ENCODE measurements around the gene GRID1. TPM values are rescaled to one million over a fixed set of nuclear protein-coding genes. Genes with fewer than 3 reads are reported as not detected.

Gene GRID1
- total RNA-seq, 1 experiment from 2014 or later, result 0.37 TPM

- H3K27me3 Mint-ChIP-seq (ENCODE audit: low read depth), result no peaks in the 10 kb centered on the region
Observed at GRCh38 chr10:86194684-86195083, 171.9 kb downstream of the GRID1 start.

More at GRCh38 chr10:86194684-86195083, 171.9 kb downstream of the GRID1 start:
- H3K27ac Mint-ChIP-seq, result no peak overlapping the region
- POLR2A ChIA-PET, result no interaction called here
- H3K9me3 Mint-ChIP-seq, result no peaks in the 10 kb centered on the region
- H3K4me1 Mint-ChIP-seq, result no peaks in the 10 kb centered on the region
- CTCF ChIA-PET, result no interaction called here
- DNase-seq (ENCODE audit: low spot score) (no peak), ATAC-seq (no peak)
- H3K36me3 Mint-ChIP-seq, result no peaks in the 10 kb centered on the region
- TF ChIP-seq ELF4 (CRISPR knock-in tag; IDR thresholded peaks at IDR 0.05; ENCODE audit: low read depth) (no peak), ZNF121 (CRISPR knock-in tag; IDR thresholded peaks at IDR 0.05) (no peak), CREM (CRISPR knock-in tag; IDR thresholded peaks at IDR 0.05) (no peak), KAT7 (CRISPR knock-in tag; IDR thresholded peaks at IDR 0.05; ENCODE audit: borderline replicate concordance) (no peak), TEAD1 (CRISPR knock-in tag; IDR thresholded peaks at IDR 0.05) (no peak), ATF1 (CRISPR knock-in tag; IDR thresholded peaks at IDR 0.05) (no peak), OVOL2 (CRISPR knock-in tag; IDR thresholded peaks at IDR 0.05; ENCODE audit: borderline replicate concordance) (no peak), ZNF416 (CRISPR knock-in tag; IDR thresholded peaks at IDR 0.05) (no peak), ZBTB21 (CRISPR knock-in tag; IDR thresholded peaks at IDR 0.05; ENCODE audit: borderline replicate concordance) (no peak), E2F1 (CRISPR knock-in tag; IDR thresholded peaks at IDR 0.05) (no peak), ZBTB43 (CRISPR knock-in tag; IDR thresholded peaks at IDR 0.05) (no peak), ARID4B (CRISPR knock-in tag; IDR thresholded peaks at IDR 0.05; ENCODE audit: borderline replicate concordance) (no peak), GTF2I (CRISPR knock-in tag; conservative IDR thresholded peaks at IDR 0.05) (no peak), SOX15 (CRISPR knock-in tag; IDR thresholded peaks at IDR 0.05) (no peak)
- TF ChIP-seq, protein P1, sequence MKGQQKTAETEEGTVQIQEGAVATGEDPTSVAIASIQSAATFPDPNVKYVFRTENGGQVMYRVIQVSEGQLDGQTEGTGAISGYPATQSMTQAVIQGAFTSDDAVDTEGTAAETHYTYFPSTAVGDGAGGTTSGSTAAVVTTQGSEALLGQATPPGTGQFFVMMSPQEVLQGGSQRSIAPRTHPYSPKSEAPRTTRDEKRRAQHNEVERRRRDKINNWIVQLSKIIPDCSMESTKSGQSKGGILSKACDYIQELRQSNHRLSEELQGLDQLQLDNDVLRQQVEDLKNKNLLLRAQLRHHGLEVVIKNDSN (CRISPR knock-in tag; IDR thresholded peaks at IDR 0.05), result no peak
- TF ChIP-seq, protein P2, sequence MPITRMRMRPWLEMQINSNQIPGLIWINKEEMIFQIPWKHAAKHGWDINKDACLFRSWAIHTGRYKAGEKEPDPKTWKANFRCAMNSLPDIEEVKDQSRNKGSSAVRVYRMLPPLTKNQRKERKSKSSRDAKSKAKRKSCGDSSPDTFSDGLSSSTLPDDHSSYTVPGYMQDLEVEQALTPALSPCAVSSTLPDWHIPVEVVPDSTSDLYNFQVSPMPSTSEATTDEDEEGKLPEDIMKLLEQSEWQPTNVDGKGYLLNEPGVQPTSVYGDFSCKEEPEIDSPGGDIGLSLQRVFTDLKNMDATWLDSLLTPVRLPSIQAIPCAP (CRISPR knock-in tag; IDR thresholded peaks at IDR 0.05), result no peak
- H3K4me3 Mint-ChIP-seq, result no peak overlapping the region

Data from WTC11 (cell line).